Hindlimb muscle (tissue), 1 donor: ENCODE results near the gene SORBS1. TPM values are rescaled to one million over a fixed set of nuclear protein-coding genes. Genes with fewer than 3 reads are reported as not detected.

Experiments used
- DNase-seq: peaks from one replicate; pipeline ENCODE4 v3.0.0-alpha.2; 2013
- polyA plus RNA-seq: library from polyadenylated mRNA; unstranded; fragments of 120-200 nt; gene quantifications from one replicate; pipeline ENCODE4 v1.2.1, GENCODE V29; 2013; ENCODE audit not compliant: insufficient read length

Gene SORBS1
- polyA plus RNA-seq, 1 donor, result 72.6 TPM

GRCh38 chr10:95282107-95282506 lies 279.1 kb downstream of the SORBS1 start:
- no peak for DNase-seq

GRCh38 chr10:95281206-95281605 lies 280.0 kb downstream of the SORBS1 start:
- DNase-seq, result no peak

GRCh38 chr10:95280637-95281036 lies 280.5 kb downstream of the SORBS1 start:
- no peak for DNase-seq

GRCh38 chr10:95279042-95279820 lies 281.9 kb downstream of the SORBS1 start:
- no peak for DNase-seq

- no peak for DNase-seq
These were observed 282.8 kb downstream of the SORBS1 start for GRCh38 chr10:95278061-95278988.

GRCh38 chr10:95277614-95278013 lies 283.6 kb downstream of the SORBS1 start:
- DNase-seq, result no peak

GRCh38 chr10:95277201-95277570 lies 284.0 kb downstream of the SORBS1 start:
- no peak for DNase-seq

GRCh38 chr10:95276367-95277200 lies 284.6 kb downstream of the SORBS1 start:
- DNase-seq, result no peak

GRCh38 chr10:95275726-95276366 lies 285.3 kb downstream of the SORBS1 start:
- DNase-seq, result no peak

- no peak for DNase-seq
These were observed 287.5 kb downstream of the SORBS1 start for GRCh38 chr10:95273393-95274312.

- DNase-seq, result no peak
These were observed 292.7 kb downstream of the SORBS1 start for GRCh38 chr10:95268438-95268837.

- DNase-seq, result no peak
These were observed 293.9 kb downstream of the SORBS1 start for GRCh38 chr10:95267251-95267650.

GRCh38 chr10:95266674-95267095 lies 294.5 kb downstream of the SORBS1 start:
- DNase-seq, result no peak

GRCh38 chr10:95265572-95265971 lies 295.6 kb downstream of the SORBS1 start:
- no peak for DNase-seq

- DNase-seq, result no peak
These were observed 296.7 kb downstream of the SORBS1 start for GRCh38 chr10:95264227-95265051.

GRCh38 chr10:95263864-95264226 lies 297.3 kb downstream of the SORBS1 start:
- DNase-seq, result no peak

GRCh38 chr10:95262763-95263518 lies 298.2 kb downstream of the SORBS1 start:
- no peak for DNase-seq

GRCh38 chr10:95261926-95262325 lies 299.2 kb downstream of the SORBS1 start:
- no peak for DNase-seq
